Endothelial cell of umbilical vein (primary cell): ENCODE data around the gene TMEM234. TPM values are rescaled to one million over a fixed set of nuclear protein-coding genes. Genes with fewer than 3 reads are reported as not detected.

ENCODE experiments used
- BruUV-seq: library from RNA; stranded (reverse); fragments of 400-500 nt; replicated peaks from 2 replicates; lab custom pipeline; 2021; lab: Mats Ljungman, UMichigan
- CTCF ChIA-PET: fragments of 300-600, 350-600 bp; sonication (Branson Sonifier 250); formaldehyde crosslinking; loops from one replicate; lab custom pipeline; 2021; ENCODE audit warnings: antibody characterized with exemption, inconsistent platforms; lab: Charles Lee
- POLR2A ChIA-PET: fragments of 300-600, 350-600 bp; sonication (Branson Sonifier 250); formaldehyde crosslinking; loops from one replicate; lab custom pipeline; 2021; ENCODE audit warnings: antibody characterized with exemption, inconsistent platforms; lab: Charles Lee
- DNase-seq: peaks from one replicate; pipeline ENCODE4 v3.0.0-alpha.2; 2011; ENCODE audit warnings: low read depth, low spot score
- FAIRE-seq: peaks from 2 replicates; lab custom pipeline; 2011; peaks lifted over from hg19 to GRCh38; lab: Jason Lieb, UNC
- H2AFZ ChIP-seq: 2 replicates; pipeline ENCODE4 v1.6.0; 2012; ENCODE audit warnings: low read depth, low read length, control low read depth, inconsistent platforms
- H3K27ac ChIP-seq: 2 replicates; pipeline ENCODE4 v1.5.1; 2011; ENCODE audit warnings: low read depth, mild to moderate bottlenecking, control low read depth, low read length, moderate library complexity; ENCODE audit not compliant: insufficient read depth
- H3K27me3 ChIP-seq, 2 experiments: 2 replicates each; pipeline versions ENCODE4 v1.6.0 to v1.6.1; 2011; ENCODE audit warnings: low read length in 2 of 2, mixed read lengths in 1 of 2; ENCODE audit not compliant: control insufficient read depth in 2 of 2, insufficient read depth in 2 of 2
- H3K36me3 ChIP-seq, 2 experiments: 2 replicates in 1 of 2; 3 replicates in 1 of 2; pipeline ENCODE4 v1.5.1; 2011; ENCODE audit warnings: low read length in 2 of 2, mild to moderate bottlenecking in 1 of 2, moderate library complexity in 1 of 2; ENCODE audit not compliant: control insufficient read depth in 2 of 2, insufficient read depth in 2 of 2; ENCODE audit errors: extremely low read depth in 1 of 2
- H3K4me1 ChIP-seq: 3 replicates; pipeline ENCODE4 v1.5.1; 2011; ENCODE audit warnings: mild to moderate bottlenecking, low read length; ENCODE audit not compliant: control insufficient read depth, insufficient read depth; ENCODE audit errors: extremely low read depth
- H3K4me2 ChIP-seq: 2 replicates; pipeline ENCODE4 v1.6.1; 2011; ENCODE audit warnings: low read length, control low read depth, mixed read lengths; ENCODE audit not compliant: insufficient read depth
- H3K4me3 ChIP-seq, 3 experiments: fragments of 200-600 bp in 1 of 3; sonication (generic), shearing (Covaris generic) in 1 of 3; replicated peaks in 1 of 3; 2 replicates each; pipeline ENCODE4 v1.5.1; 2011 to 2016; ENCODE audit warnings: control low read depth in 3 of 3, low read length in 3 of 3, mild to moderate bottlenecking in 2 of 3, inconsistent platforms in 1 of 3, low read depth in 1 of 3, moderate library complexity in 1 of 3; ENCODE audit not compliant: insufficient read depth in 1 of 3
- H3K79me2 ChIP-seq: 2 replicates; pipeline ENCODE4 v1.6.0; 2012; ENCODE audit warnings: low read length, inconsistent platforms; ENCODE audit not compliant: control insufficient read depth, insufficient read depth
- H3K9ac ChIP-seq: replicated peaks from 2 replicates; pipeline ENCODE3; 2011; ENCODE audit warnings: low read length, control low read depth; ENCODE audit not compliant: insufficient read depth; ENCODE audit errors: extremely low read depth
- H3K9me1 ChIP-seq: replicated peaks from 3 replicates; pipeline ENCODE4 v1.6.0; 2011; ENCODE audit warnings: mild to moderate bottlenecking, low read length; ENCODE audit not compliant: control insufficient read depth, insufficient read depth; ENCODE audit errors: extremely low read depth
- H3K9me3 ChIP-seq: replicated peaks from 2 replicates; pipeline ENCODE4 v1.5.1; 2012; ENCODE audit warnings: low read length, inconsistent platforms; ENCODE audit not compliant: control insufficient read depth, insufficient read depth
- H4K20me1 ChIP-seq: replicated peaks from 2 replicates; pipeline ENCODE3; 2011; ENCODE audit warnings: mild to moderate bottlenecking, low read length; ENCODE audit not compliant: control insufficient read depth, insufficient read depth; ENCODE audit errors: extremely low read depth
- CTCF ChIP-seq, 2 donors: IDR thresholded peaks; 1 replicate in 1 of 2; 2 replicates in 1 of 2; pipeline ENCODE4 v1.5.1; 2011; ENCODE audit warnings: low read length in 2 of 2, mild to moderate bottlenecking in 2 of 2, moderate library complexity in 2 of 2, control low read depth in 1 of 2, inconsistent platforms in 1 of 2, low read depth in 1 of 2; ENCODE audit not compliant: insufficient read depth in 1 of 2; ENCODE audit errors: extremely low read depth in 1 of 2
- EZH2 ChIP-seq: IDR thresholded peaks from 2 replicates; pipeline ENCODE4 v1.6.1; 2012; ENCODE audit warnings: borderline replicate concordance, low read depth, mild to moderate bottlenecking, moderate library complexity, low read length, inconsistent platforms; ENCODE audit not compliant: severe bottlenecking
- FOS ChIP-seq: IDR thresholded peaks from 2 replicates; pipeline ENCODE4 v1.6.1; 2011; ENCODE audit warnings: mild to moderate bottlenecking, low read length, moderate library complexity, borderline replicate concordance; ENCODE audit not compliant: insufficient read depth
- GATA2 ChIP-seq: IDR thresholded peaks from 2 replicates; pipeline ENCODE4 v1.7.0; 2011; ENCODE audit warnings: low read depth, mild to moderate bottlenecking, moderate library complexity, mixed read lengths, low read length; ENCODE audit not compliant: insufficient read length, insufficient read depth
- JUN ChIP-seq: IDR thresholded peaks from 2 replicates; pipeline ENCODE4 v1.6.1; 2011; ENCODE audit warnings: borderline replicate concordance, low read depth; ENCODE audit not compliant: insufficient read length, insufficient read depth
- MAX ChIP-seq: IDR thresholded peaks from 2 replicates; pipeline ENCODE4 v1.6.1; 2011; ENCODE audit not compliant: insufficient read depth, insufficient read length
- MYC ChIP-seq: IDR thresholded peaks from one replicate; pipeline ENCODE4 v1.6.1; 2011; ENCODE audit warnings: mild to moderate bottlenecking, low read depth, low read length
- POLR2A ChIP-seq: IDR thresholded peaks from 2 replicates; pipeline ENCODE4 v1.6.1; 2012; ENCODE audit warnings: low read depth, mild to moderate bottlenecking, control low read depth, low read length
- POLR2AphosphoS5 ChIP-seq: IDR thresholded peaks from 2 replicates; pipeline ENCODE4 v1.6.1; 2012; ENCODE audit warnings: low read depth, mild to moderate bottlenecking, control low read depth, low read length, moderate library complexity; ENCODE audit not compliant: insufficient read depth
- dilution Hi-C: fragments of 300-500 bp; cut with MboI; formaldehyde crosslinking; loops from one replicate; pipeline ENCODE4 v1.15.0; 2019; ENCODE audit warnings: low sequenced_read_pairs; ENCODE audit not compliant: extremely low pct_ligation_motif_present
- intact Hi-C: fragments of 100-400 bp; cut with micrococcal nuclease; formaldehyde crosslinking; loops from one replicate; pipeline ENCODE4 v1.10.0; 2022
- polyA plus RNA-seq, 4 experiments: library from polyadenylated mRNA; depleted of rRNA in 3 of 4; stranded (reverse) in 3 of 4; unstranded in 1 of 4; fragments of >200 nt; gene quantifications; 2 replicates each; pipeline versions ENCODE4 v1.2.1 to v1.2.3, GENCODE V29; 2011 to 2012; ENCODE audit warnings: missing spikeins in 1 of 4
- total RNA-seq: library from RNA; stranded (reverse); gene quantifications from 2 replicates; pipeline ENCODE4 v1.2.3, GENCODE V29; 2021

TMEM234 gene
- total and polyA plus RNA-seq, 2 donors (not counting 3 experiments of a cell fraction or from before 2014, with no cell fraction given) = 20.7 to 21.3 TPM

GRCh38 chr1:32204943-32205361, 17.2 kb downstream of the TMEM234 start:
- H3K9me1 ChIP-seq = no peaks in the 10 kb centered on the region
- ChIA-PET CTCF (interaction anchor here (1.2 to 3.4 kb wide), 2 partner anchors 11 to 111 kb away, joined by 5 to 25 read pairs; no protein-coding TSS in a partner anchor), POLR2A (interaction anchor here (1.1 to 1.7 kb wide), 2 partner anchors 131 to 190 kb away, joined by 3 to 4 read pairs; partner anchors contain the start of gene MARCKSL1)
- peak overlapping the region; percentile 85 for H3K4me2 ChIP-seq
- no peaks in the 10 kb centered on the region for H4K20me1 ChIP-seq
- peak overlapping the region; percentile 83 for H3K9ac ChIP-seq
- peak overlapping the region; percentile 96 for H2AFZ ChIP-seq
- H3K27ac ChIP-seq = no peak overlapping the region
- intact Hi-C loops = no loop called here
- no peaks in the 10 kb centered on the region for H3K79me2 ChIP-seq
- no peaks in the 10 kb centered on the region for H3K27me3 ChIP-seq
- no TSS peak for BruUV-seq
- TF ChIP-seq POLR2A (no peak), CTCF (IDR thresholded peaks at IDR 0.05; ENCODE audit: extremely low read depth in 1 of 2, insufficient read depth in 1 of 2, low read depth in 1 of 2, low read length in 2 of 2) (no peak)
- peak overlapping the region; percentile 53 to 68 (median 68) for H3K4me3 ChIP-seq
- H3K9me3 ChIP-seq = no peaks in the 10 kb centered on the region
- FAIRE-seq = no peak
- peaks cover 27% of the 10 kb centered on the region for H3K4me1 ChIP-seq
- H3K36me3 ChIP-seq = no peaks in the 10 kb centered on the region
- dilution Hi-C loops = no loop called here
- no peak for DNase-seq

GRCh38 chr1:32201011-32201855, 20.9 kb downstream of the TMEM234 start:
- Histone ChIP-seq H3K4me1 (peaks cover 25% of the 10 kb centered on the region), H3K9me3 (no peaks in the 10 kb centered on the region), H3K27me3 (no peaks in the 10 kb centered on the region), H3K27ac (peak overlapping the region; percentile 5), H3K36me3 (peaks cover 5 to 11% of the 10 kb centered on the region in 2 experiments), H2AFZ (peak overlapping the region; percentile 79), H3K4me3 (peak overlapping the region; percentile 49 to 60 (median 56)), H3K9me1 (no peaks in the 10 kb centered on the region), H4K20me1 (no peaks in the 10 kb centered on the region), H3K4me2 (peak overlapping the region; percentile 54), H3K9ac (peak overlapping the region; percentile 71), H3K79me2 (no peaks in the 10 kb centered on the region)
- peak; percentile 84 for FAIRE-seq
- intact Hi-C loops (loop anchor here (2.0 kb wide), 1 partner anchor 20 kb away; no protein-coding TSS in a partner anchor), dilution Hi-C loops (no loop called here)
- no TSS peak for BruUV-seq
- DNase-seq = peak; percentile 56
- ChIA-PET POLR2A (interaction anchor here (0.6 to 0.8 kb wide), 4 partner anchors 9 to 135 kb away, joined by 3 to 6 read pairs (median 3); partner anchors contain the start of genes KPNA6, MARCKSL1 and TMEM39B), CTCF (interaction anchor here (1.0 to 3.0 kb wide), 6 partner anchors 15 to 213 kb away, joined by 3 to 13 read pairs (median 6); partner anchors contain the start of genes KPNA6 and MARCKSL1)
- TF ChIP-seq JUN (no peak), EZH2 (no peak), POLR2AphosphoS5 (no peak), POLR2A (no peak), MYC (no peak), FOS (no peak), GATA2 (no peak), MAX (no peak), CTCF (IDR thresholded peaks at IDR 0.05; ENCODE audit: extremely low read depth in 1 of 2, insufficient read depth in 1 of 2, low read depth in 1 of 2, low read length in 2 of 2) (no peak)
